ENCODE results near the gene MAST2.

Gene MAST2

GRCh38 chr1:46072975-46073374 lies 269.6 kb downstream of the MAST2 start:
- H3K27me3 ChIP-seq (replicated peaks; ENCODE audit: insufficient read depth, low read length) = no peaks in the 10 kb centered on the region
- no peaks in the 10 kb centered on the region for H4K20me1 ChIP-seq (ENCODE audit: insufficient read depth, low read length)
- no peak overlapping the region for H3K9ac ChIP-seq (ENCODE audit: low read length)
- no peak overlapping the region for H3K4me2 ChIP-seq (ENCODE audit: low read depth, low read length)
- no peaks in the 10 kb centered on the region for H3K4me1 ChIP-seq (ENCODE audit: low read length)
- no peaks in the 10 kb centered on the region for H3K9me3 ChIP-seq (replicated peaks; ENCODE audit: insufficient read depth, low read length)
- H3F3A ChIP-seq (ENCODE audit: insufficient read depth, low read length) = no peaks in the 10 kb centered on the region
- no peak overlapping the region for H2AFZ ChIP-seq (ENCODE audit: low read length)
- H3K27ac ChIP-seq (ENCODE audit: low read length) = no peak overlapping the region
- DNase-seq = no peak
- no peaks in the 10 kb centered on the region for H3K9me2 ChIP-seq (replicated peaks; ENCODE audit: insufficient read depth, low read length)
- no peaks in the 10 kb centered on the region for H3K79me2 ChIP-seq (ENCODE audit: low read length)
- no peak for TF ChIP-seq CTCF (IDR thresholded peaks at IDR 0.05; ENCODE audit: low read length)
- no peak for TF ChIP-seq EZH2phosphoT487 (IDR thresholded peaks at IDR 0.05; ENCODE audit: low read length)
- TF ChIP-seq EZH2 (optimal IDR thresholded peaks at IDR 0.05; ENCODE audit: low read depth, low read length) = no peak
- no peak overlapping the region for H3K4me3 ChIP-seq (ENCODE audit: low read length)
- H3K36me3 ChIP-seq (replicated peaks; ENCODE audit: insufficient read depth, low read length) = no peaks in the 10 kb centered on the region

- H3K79me2 ChIP-seq (ENCODE audit: low read length) = no peaks in the 10 kb centered on the region
- no peaks in the 10 kb centered on the region for H3F3A ChIP-seq (ENCODE audit: insufficient read depth, low read length)
- H3K36me3 ChIP-seq (replicated peaks; ENCODE audit: insufficient read depth, low read length) = no peaks in the 10 kb centered on the region
- no peak overlapping the region for H3K4me2 ChIP-seq (ENCODE audit: low read depth, low read length)
- no peaks in the 10 kb centered on the region for H3K4me1 ChIP-seq (ENCODE audit: low read length)
- no peaks in the 10 kb centered on the region for H4K20me1 ChIP-seq (ENCODE audit: insufficient read depth, low read length)
- H3K9me2 ChIP-seq (replicated peaks; ENCODE audit: insufficient read depth, low read length) = no peaks in the 10 kb centered on the region
- no peak for TF ChIP-seq EZH2phosphoT487 (IDR thresholded peaks at IDR 0.05; ENCODE audit: low read length)
- TF ChIP-seq CTCF (IDR thresholded peaks at IDR 0.05; ENCODE audit: low read length) = no peak
- TF ChIP-seq EZH2 (optimal IDR thresholded peaks at IDR 0.05; ENCODE audit: low read depth, low read length) = no peak
- no peak overlapping the region for H3K9ac ChIP-seq (ENCODE audit: low read length)
- no peaks in the 10 kb centered on the region for H3K27me3 ChIP-seq (replicated peaks; ENCODE audit: insufficient read depth, low read length)
- H3K27ac ChIP-seq (ENCODE audit: low read length) = no peak overlapping the region
- H2AFZ ChIP-seq (ENCODE audit: low read length) = no peak overlapping the region
- H3K9me3 ChIP-seq (replicated peaks; ENCODE audit: insufficient read depth, low read length) = no peaks in the 10 kb centered on the region
- no peak overlapping the region for H3K4me3 ChIP-seq (ENCODE audit: low read length)
- no peak for DNase-seq
Observed at GRCh38 chr1:46076343-46076742, 272.9 kb downstream of the MAST2 start.

- Histone ChIP-seq H4K20me1 (ENCODE audit: insufficient read depth, low read length) (no peaks in the 10 kb centered on the region), H2AFZ (ENCODE audit: low read length) (no peak overlapping the region), H3K9me2 (replicated peaks; ENCODE audit: insufficient read depth, low read length) (no peaks in the 10 kb centered on the region), H3K4me1 (ENCODE audit: low read length) (no peaks in the 10 kb centered on the region), H3K27ac (ENCODE audit: low read length) (no peak overlapping the region), H3K79me2 (ENCODE audit: low read length) (no peaks in the 10 kb centered on the region), H3F3A (ENCODE audit: insufficient read depth, low read length) (no peaks in the 10 kb centered on the region), H3K36me3 (replicated peaks; ENCODE audit: insufficient read depth, low read length) (no peaks in the 10 kb centered on the region), H3K4me2 (ENCODE audit: low read depth, low read length) (no peak overlapping the region), H3K9me3 (replicated peaks; ENCODE audit: insufficient read depth, low read length) (no peaks in the 10 kb centered on the region), H3K4me3 (ENCODE audit: low read length) (no peak overlapping the region), H3K27me3 (replicated peaks; ENCODE audit: insufficient read depth, low read length) (no peaks in the 10 kb centered on the region), H3K9ac (ENCODE audit: low read length) (no peak overlapping the region)
- no peak for DNase-seq
- TF ChIP-seq CTCF (IDR thresholded peaks at IDR 0.05; ENCODE audit: low read length) (no peak), EZH2 (optimal IDR thresholded peaks at IDR 0.05; ENCODE audit: low read depth, low read length) (no peak), EZH2phosphoT487 (IDR thresholded peaks at IDR 0.05; ENCODE audit: low read length) (no peak)
Observed at GRCh38 chr1:46077644-46078043, 274.2 kb downstream of the MAST2 start.
